OCI-LY3 (cell line): Measurements from ENCODE around the gene BACH2.

Experiments
- EZH2phosphoT487 ChIP-seq: fragments of 200-600 bp; shearing (Covaris generic); IDR thresholded peaks from 2 replicates; pipeline ENCODE4 v1.6.1; 2018; ENCODE audit warnings: antibody characterized with exemption, mixed run types, low read depth
- TF ChIP-seq, protein P1 (sequence below): fragments of 200-600, 300-600 bp; sonication (generic); IDR thresholded peaks from 2 replicates; pipeline ENCODE4 v1.5.1; 2014; ENCODE audit warnings: antibody characterized with exemption, low read length, low read depth

- TF ChIP-seq, protein P1, sequence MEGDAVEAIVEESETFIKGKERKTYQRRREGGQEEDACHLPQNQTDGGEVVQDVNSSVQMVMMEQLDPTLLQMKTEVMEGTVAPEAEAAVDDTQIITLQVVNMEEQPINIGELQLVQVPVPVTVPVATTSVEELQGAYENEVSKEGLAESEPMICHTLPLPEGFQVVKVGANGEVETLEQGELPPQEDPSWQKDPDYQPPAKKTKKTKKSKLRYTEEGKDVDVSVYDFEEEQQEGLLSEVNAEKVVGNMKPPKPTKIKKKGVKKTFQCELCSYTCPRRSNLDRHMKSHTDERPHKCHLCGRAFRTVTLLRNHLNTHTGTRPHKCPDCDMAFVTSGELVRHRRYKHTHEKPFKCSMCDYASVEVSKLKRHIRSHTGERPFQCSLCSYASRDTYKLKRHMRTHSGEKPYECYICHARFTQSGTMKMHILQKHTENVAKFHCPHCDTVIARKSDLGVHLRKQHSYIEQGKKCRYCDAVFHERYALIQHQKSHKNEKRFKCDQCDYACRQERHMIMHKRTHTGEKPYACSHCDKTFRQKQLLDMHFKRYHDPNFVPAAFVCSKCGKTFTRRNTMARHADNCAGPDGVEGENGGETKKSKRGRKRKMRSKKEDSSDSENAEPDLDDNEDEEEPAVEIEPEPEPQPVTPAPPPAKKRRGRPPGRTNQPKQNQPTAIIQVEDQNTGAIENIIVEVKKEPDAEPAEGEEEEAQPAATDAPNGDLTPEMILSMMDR = no peak
- TF ChIP-seq EZH2phosphoT487 = no peak
Measured at GRCh38 chr6:90249458-90249857, 47.2 kb downstream of the BACH2 start.
